ENCODE measurements around the gene FAM174A. TPM values are rescaled to one million over a fixed set of nuclear protein-coding genes. Genes with fewer than 3 reads are reported as not detected.

The FAM174A gene
- polyA plus RNA-seq, 2 of the 4 experiments (the other 2 are of a cell fraction) = 13.8 to 14.6 TPM

- POLR2A ChIA-PET = no interaction called here
- peak in 1 of 2 experiments; percentile 4 for DNase-seq (ENCODE audit: low read depth in 1 of 2, low spot score in 1 of 2)
- Histone ChIP-seq H3K4me2 (no peak overlapping the region), H3K4me3 (no peak overlapping the region), H3K27ac (no peak overlapping the region), H3K4me1 (no peaks in the 10 kb centered on the region), H3K9me3 (peaks cover 3% of the 10 kb centered on the region; the same call in 1 of the 3 replicates)
- TF ChIP-seq RNF2 (IDR thresholded peaks at IDR 0.05; ENCODE audit: borderline replicate concordance, low read depth) = no peak
- TF ChIP-seq, protein P1, sequence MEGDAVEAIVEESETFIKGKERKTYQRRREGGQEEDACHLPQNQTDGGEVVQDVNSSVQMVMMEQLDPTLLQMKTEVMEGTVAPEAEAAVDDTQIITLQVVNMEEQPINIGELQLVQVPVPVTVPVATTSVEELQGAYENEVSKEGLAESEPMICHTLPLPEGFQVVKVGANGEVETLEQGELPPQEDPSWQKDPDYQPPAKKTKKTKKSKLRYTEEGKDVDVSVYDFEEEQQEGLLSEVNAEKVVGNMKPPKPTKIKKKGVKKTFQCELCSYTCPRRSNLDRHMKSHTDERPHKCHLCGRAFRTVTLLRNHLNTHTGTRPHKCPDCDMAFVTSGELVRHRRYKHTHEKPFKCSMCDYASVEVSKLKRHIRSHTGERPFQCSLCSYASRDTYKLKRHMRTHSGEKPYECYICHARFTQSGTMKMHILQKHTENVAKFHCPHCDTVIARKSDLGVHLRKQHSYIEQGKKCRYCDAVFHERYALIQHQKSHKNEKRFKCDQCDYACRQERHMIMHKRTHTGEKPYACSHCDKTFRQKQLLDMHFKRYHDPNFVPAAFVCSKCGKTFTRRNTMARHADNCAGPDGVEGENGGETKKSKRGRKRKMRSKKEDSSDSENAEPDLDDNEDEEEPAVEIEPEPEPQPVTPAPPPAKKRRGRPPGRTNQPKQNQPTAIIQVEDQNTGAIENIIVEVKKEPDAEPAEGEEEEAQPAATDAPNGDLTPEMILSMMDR (IDR thresholded peaks at IDR 0.05) = no peak
- TF ChIP-seq FOSL2 (IDR thresholded peaks at IDR 0.05) = no peak
- TF ChIP-seq FOSL2 (CRISPR knock-in tag; IDR thresholded peaks at IDR 0.05) = no peak
- TF ChIP-seq ZC3H11A (IDR thresholded peaks at IDR 0.05) = no peak
- no peak for ATAC-seq
- 60% methylated on average over 1 of the region's 1 CpG for WGBS (ENCODE audit: missing lambda C conversion rate)
- CTCF ChIA-PET = no interaction called here
- no peak for FAIRE-seq
Measured at GRCh38 chr5:100520348-100520747, 14.8 kb upstream of the FAM174A start.

DNA sequence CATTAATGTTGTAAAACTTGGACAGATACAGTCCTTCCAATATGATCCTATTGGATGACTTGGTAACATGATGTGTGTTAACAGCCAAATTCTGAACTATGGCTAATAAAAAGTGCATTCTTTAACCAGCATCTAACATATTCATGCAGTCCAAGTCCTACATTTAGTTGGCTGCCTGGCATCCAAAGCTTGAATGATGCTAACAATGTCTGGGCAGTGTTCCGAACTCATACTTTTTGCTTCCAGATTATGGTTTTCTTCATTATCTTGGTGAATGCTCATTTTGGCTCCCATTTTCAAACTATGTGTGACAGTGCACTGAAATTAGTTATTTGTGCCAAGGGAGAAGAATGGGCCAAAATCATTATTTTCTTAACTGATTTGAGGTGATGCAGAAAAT lies 2.8 kb downstream of the FAM174A start:
- H3K4me3 ChIP-seq = no peak overlapping the region

DNA sequence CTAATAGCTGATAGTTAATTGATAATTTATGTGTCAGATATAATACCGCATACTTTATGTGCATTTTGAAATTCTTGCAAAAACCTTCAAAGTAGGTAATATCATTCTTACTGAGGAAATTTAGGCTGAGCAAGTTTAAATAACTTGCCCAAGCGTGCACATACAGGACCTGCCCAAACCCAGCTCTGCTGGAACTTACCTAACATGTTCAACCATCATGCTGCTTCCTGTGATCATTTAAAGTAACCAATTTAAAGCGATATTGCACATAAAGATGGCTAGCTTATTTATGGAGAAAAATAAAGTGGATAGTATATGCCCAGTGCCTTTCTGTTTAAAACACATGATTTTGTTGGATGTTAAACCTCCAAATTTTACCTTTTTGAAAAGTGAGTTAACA lies 4.3 kb downstream of the FAM174A start:
- H3K9me3 ChIP-seq = no peaks in the 10 kb centered on the region
- ChIA-PET POLR2A (no interaction called here), CTCF (no interaction called here)
- no peak for DNase-seq (ENCODE audit: low read depth in 1 of 2, low spot score in 1 of 2)
- ATAC-seq = no peak
- TF ChIP-seq JUN (IDR thresholded peaks at IDR 0.05) = no peak
- TF ChIP-seq HOXB5 (CRISPR knock-in tag; IDR thresholded peaks at IDR 0.05) = no peak
- TF ChIP-seq ZSCAN20 (CRISPR knock-in tag; IDR thresholded peaks at IDR 0.05) = no peak
- no peak for TF ChIP-seq FOSB (CRISPR knock-in tag; IDR thresholded peaks at IDR 0.05)
- no peak for TF ChIP-seq NFE2L2 (conservative IDR thresholded peaks at IDR 0.05; ENCODE audit: low read length)
- TF ChIP-seq HEYL (CRISPR knock-in tag; IDR thresholded peaks at IDR 0.05) = no peak
- TF ChIP-seq E2F6 (IDR thresholded peaks at IDR 0.05; ENCODE audit: borderline replicate concordance, low read depth) = no peak
- no peak for TF ChIP-seq TFCP2L1 (CRISPR knock-in tag; IDR thresholded peaks at IDR 0.05)
- TF ChIP-seq, protein P2, sequence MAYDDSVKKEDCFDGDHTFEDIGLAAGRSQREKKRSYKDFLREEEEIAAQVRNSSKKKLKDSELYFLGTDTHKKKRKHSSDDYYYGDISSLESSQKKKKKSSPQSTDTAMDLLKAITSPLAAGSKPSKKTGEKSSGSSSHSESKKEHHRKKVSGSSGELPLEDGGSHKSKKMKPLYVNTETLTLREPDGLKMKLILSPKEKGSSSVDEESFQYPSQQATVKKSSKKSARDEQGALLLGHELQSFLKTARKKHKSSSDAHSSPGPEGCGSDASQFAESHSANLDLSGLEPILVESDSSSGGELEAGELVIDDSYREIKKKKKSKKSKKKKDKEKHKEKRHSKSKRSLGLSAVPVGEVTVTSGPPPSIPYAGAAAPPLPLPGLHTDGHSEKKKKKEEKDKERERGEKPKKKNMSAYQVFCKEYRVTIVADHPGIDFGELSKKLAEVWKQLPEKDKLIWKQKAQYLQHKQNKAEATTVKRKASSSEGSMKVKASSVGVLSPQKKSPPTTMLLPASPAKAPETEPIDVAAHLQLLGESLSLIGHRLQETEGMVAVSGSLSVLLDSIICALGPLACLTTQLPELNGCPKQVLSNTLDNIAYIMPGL (CRISPR knock-in tag; IDR thresholded peaks at IDR 0.05; ENCODE audit: borderline replicate concordance) = no peak
- H3K4me3 ChIP-seq = no peak overlapping the region
- H3K27ac ChIP-seq = no peak overlapping the region
- no peak for FAIRE-seq
- H3K4me2 ChIP-seq = no peak overlapping the region
- 86% methylated on average over 3 of the region's 3 CpGs for WGBS (ENCODE audit: missing lambda C conversion rate)
- peaks cover 10% of the 10 kb centered on the region; the same call in 1 of the 3 replicates for H3K4me1 ChIP-seq

More for the DNA sequence above, 2.8 kb downstream of the FAM174A start:
- FAIRE-seq = no peak
- ChIA-PET POLR2A (no interaction called here), CTCF (no interaction called here)
- WGBS (ENCODE audit: missing lambda C conversion rate) = 97% methylated on average over 1 of the region's 1 CpG
- no peak overlapping the region for H3K27ac ChIP-seq
- TF ChIP-seq TFCP2L1 (CRISPR knock-in tag; IDR thresholded peaks at IDR 0.05) (no peak), POLR2AphosphoS2 (conservative IDR thresholded peaks at IDR 0.05; ENCODE audit: low read length) (no peak), EHF (CRISPR knock-in tag; IDR thresholded peaks at IDR 0.05) (no peak), HEYL (CRISPR knock-in tag; IDR thresholded peaks at IDR 0.05) (no peak), MAX (IDR thresholded peaks at IDR 0.05) (no peak), BHLHE40 (IDR thresholded peaks at IDR 0.05; ENCODE audit: low read depth, low read length) (no peak), CEBPB (IDR thresholded peaks at IDR 0.05) (no peak), CBX2 (IDR thresholded peaks at IDR 0.05; ENCODE audit: borderline replicate concordance, low read depth) (no peak), JUNB (IDR thresholded peaks at IDR 0.05) (no peak), POLR2A (IDR thresholded peaks at IDR 0.05; ENCODE audit: low read length) (no peak), RFX5 (IDR thresholded peaks at IDR 0.05) (no peak), NPAS2 (CRISPR knock-in tag; IDR thresholded peaks at IDR 0.05; ENCODE audit: borderline replicate concordance) (no peak), RNF2 (IDR thresholded peaks at IDR 0.05; ENCODE audit: borderline replicate concordance, low read depth) (no peak), MYC (IDR thresholded peaks at IDR 0.05; ENCODE audit: borderline replicate concordance, low read length) (no peak), BCL3 (IDR thresholded peaks at IDR 0.05) (no peak)
- TF ChIP-seq, protein P2 (CRISPR knock-in tag; IDR thresholded peaks at IDR 0.05; ENCODE audit: borderline replicate concordance) = no peak
- DNase-seq (ENCODE audit: low read depth in 1 of 2, low spot score in 1 of 2) = no peak
- ATAC-seq = no peak
- no peak overlapping the region for H3K4me2 ChIP-seq
- H3K4me1 ChIP-seq = peaks cover 10% of the 10 kb centered on the region; the same call in 1 of the 3 replicates
- H3K9me3 ChIP-seq = no peaks in the 10 kb centered on the region
